H1 (cell line): ENCODE measurements around the gene ALOX5. TPM values are rescaled to one million over a fixed set of nuclear protein-coding genes. Genes with fewer than 3 reads are reported as not detected.
A peak's percentile ranks its signal among the peaks of the same experiment; 100 is the strongest.

Experiments
- ATF2 ChIP-seq: IDR thresholded peaks from 2 replicates; pipeline ENCODE4 v1.6.1; 2012; ENCODE audit warnings: low read length, inconsistent platforms
- CHD1 ChIP-seq: IDR thresholded peaks from 2 replicates; pipeline ENCODE4 v1.6.1; 2012; ENCODE audit warnings: low read depth, low read length, improper control_type of control experiment
- EGR1 ChIP-seq: IDR thresholded peaks from 2 replicates; pipeline ENCODE4 v1.6.1; 2011; ENCODE audit warnings: low read depth, low read length, borderline replicate concordance
- KDM4A ChIP-seq: IDR thresholded peaks from one replicate; pipeline ENCODE4 v1.7.1; 2012; ENCODE audit warnings: low read depth, mild to moderate bottlenecking, moderate library complexity, low read length, inconsistent platforms; ENCODE audit not compliant: severe bottlenecking
- PHF8 ChIP-seq: fragments of 200-600 bp; sonication (generic); conservative IDR thresholded peaks from 2 replicates; pipeline ENCODE4 v1.7.1; 2012; ENCODE audit warnings: low read depth, mild to moderate bottlenecking, inconsistent platforms, low read length, moderate library complexity
- TEAD4 ChIP-seq: IDR thresholded peaks from 2 replicates; pipeline ENCODE4 v1.6.1; 2012; ENCODE audit warnings: low read depth, low read length, inconsistent platforms, mixed read lengths
- YY1 ChIP-seq: IDR thresholded peaks from 2 replicates; pipeline ENCODE4 v1.6.1; 2011; ENCODE audit warnings: low read depth, mild to moderate bottlenecking, low read length
- polyA plus RNA-seq, 7 experiments: library from polyadenylated mRNA; depleted of rRNA in 3 of 7; stranded (reverse) in 5 of 7; unstranded in 2 of 7; fragments of >200 nt in 5 of 7; fragments of 200-250 nt in 2 of 7; gene quantifications; 1 replicate in 5 of 7; 2 replicates in 1 of 7; 4 replicates in 1 of 7; pipeline versions ENCODE4 v1.2.1 to v1.2.3, GENCODE V29; 2011 to 2013; ENCODE audit warnings: missing spikeins in 2 of 7, mixed read lengths in 2 of 7
- total RNA-seq: library from RNA; stranded (reverse); fragmentation: NEBNext Ultra II Directional; extraction: Animal tissue kit (Norgen Biotek cat#: 25700); gene quantifications from 2 replicates; pipeline ENCODE4 v1.2.1, GENCODE V29; 2021

The ALOX5 gene
- total and polyA plus RNA-seq, 2 of the 8 experiments (the other 6 are each of a cell fraction or from before 2014, with no cell fraction given), result 1.6 to 3.8 TPM

- TF ChIP-seq YY1 (0 out of 2 replicates have a peak, but pooled peaks have one; percentile 15), ATF2 (no peak), CHD1 (no peak), TEAD4 (peak; percentile 90), KDM4A (no peak), EGR1 (no peak), PHF8 (no peak)
Measured at GRCh38 chr10:45471531-45472310, 97.7 kb downstream of the ALOX5 start (continued).
